ENCODE results near the gene HEPACAM2.

HEPACAM2 gene

GRCh38 chr7:93226310-93226709 lies at the start of gene HEPACAM2:
Gene HEPACAM2 (minus strand): TSS chr7:93226469.
- Histone ChIP-seq H3K36me3 (ENCODE audit: low read length) (no peaks in the 10 kb centered on the region), H4K20me1 (ENCODE audit: low read depth, low read length) (no peaks in the 10 kb centered on the region; the same call in 1 of the 2 replicates), H2AFZ (ENCODE audit: low read depth, low read length, severe bottlenecking) (no peak within 1 kb of the TSS), H3K9ac (ENCODE audit: low read length) (no peak within 1 kb of the TSS), H3F3A (ENCODE audit: insufficient read depth) (no peaks in the 10 kb centered on the region), H3K4me3 (ENCODE audit: insufficient read depth, low read length, poor library complexity, severe bottlenecking) (no peak within 1 kb of the TSS), H3K27me3 (ENCODE audit: low read length) (no peaks in the 10 kb centered on the region), H3K9me2 (replicated peaks; ENCODE audit: insufficient read depth, low read length) (no peaks in the 10 kb centered on the region; the same call in 1 of the 2 replicates), H3K79me2 (ENCODE audit: insufficient read depth, low read length) (no peaks in the 10 kb centered on the region), H3K27ac (ENCODE audit: low read depth, low read length) (no peak within 1 kb of the TSS), H3K4me2 (ENCODE audit: low read depth, low read length, poor library complexity, severe bottlenecking) (no peak within 1 kb of the TSS), H3K9me3 (ENCODE audit: insufficient read depth, low read length) (no peaks in the 10 kb centered on the region)
- no peak for TF ChIP-seq EZH2phosphoT487 (conservative IDR thresholded peaks at IDR 0.05; ENCODE audit: low read length)
- TF ChIP-seq, protein P1, sequence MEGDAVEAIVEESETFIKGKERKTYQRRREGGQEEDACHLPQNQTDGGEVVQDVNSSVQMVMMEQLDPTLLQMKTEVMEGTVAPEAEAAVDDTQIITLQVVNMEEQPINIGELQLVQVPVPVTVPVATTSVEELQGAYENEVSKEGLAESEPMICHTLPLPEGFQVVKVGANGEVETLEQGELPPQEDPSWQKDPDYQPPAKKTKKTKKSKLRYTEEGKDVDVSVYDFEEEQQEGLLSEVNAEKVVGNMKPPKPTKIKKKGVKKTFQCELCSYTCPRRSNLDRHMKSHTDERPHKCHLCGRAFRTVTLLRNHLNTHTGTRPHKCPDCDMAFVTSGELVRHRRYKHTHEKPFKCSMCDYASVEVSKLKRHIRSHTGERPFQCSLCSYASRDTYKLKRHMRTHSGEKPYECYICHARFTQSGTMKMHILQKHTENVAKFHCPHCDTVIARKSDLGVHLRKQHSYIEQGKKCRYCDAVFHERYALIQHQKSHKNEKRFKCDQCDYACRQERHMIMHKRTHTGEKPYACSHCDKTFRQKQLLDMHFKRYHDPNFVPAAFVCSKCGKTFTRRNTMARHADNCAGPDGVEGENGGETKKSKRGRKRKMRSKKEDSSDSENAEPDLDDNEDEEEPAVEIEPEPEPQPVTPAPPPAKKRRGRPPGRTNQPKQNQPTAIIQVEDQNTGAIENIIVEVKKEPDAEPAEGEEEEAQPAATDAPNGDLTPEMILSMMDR (IDR thresholded peaks at IDR 0.05; ENCODE audit: insufficient read depth, low read length, poor library complexity, severe bottlenecking): no peak

DNA sequence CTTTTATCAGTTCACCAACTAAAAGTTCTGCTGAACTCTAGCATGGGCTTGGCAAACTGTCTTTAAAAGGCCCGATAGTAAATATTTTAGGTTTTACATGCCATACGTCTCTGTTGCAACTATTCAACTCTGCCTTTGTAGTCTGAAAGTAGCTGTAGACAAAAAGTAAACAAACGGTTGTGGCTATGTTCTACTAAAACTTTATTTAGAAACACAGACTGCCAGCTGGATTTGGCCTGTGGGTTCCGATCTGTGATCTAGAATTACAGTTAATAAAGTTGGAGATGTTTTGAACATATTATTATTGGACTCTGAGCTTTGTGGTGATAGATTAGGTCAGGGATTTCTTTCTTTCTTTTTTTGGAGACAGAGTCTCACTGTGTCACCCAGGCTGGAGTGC lies 39.0 kb upstream of the HEPACAM2 start:
- Histone ChIP-seq H3K79me2 (ENCODE audit: insufficient read depth, low read length) (no peaks in the 10 kb centered on the region), H3K9ac (ENCODE audit: low read length) (no peak overlapping the region), H3K36me3 (ENCODE audit: low read length) (peaks cover 11% of the 10 kb centered on the region; the same call in 1 of the 2 replicates), H3K4me2 (ENCODE audit: low read depth, low read length, poor library complexity, severe bottlenecking) (no peak overlapping the region), H3K9me3 (ENCODE audit: insufficient read depth, low read length) (no peaks in the 10 kb centered on the region), H2AFZ (ENCODE audit: low read depth, low read length, severe bottlenecking) (no peak overlapping the region), H3K4me3 (ENCODE audit: insufficient read depth, low read length, poor library complexity, severe bottlenecking) (no peak overlapping the region), H4K20me1 (ENCODE audit: low read depth, low read length) (no peaks in the 10 kb centered on the region), H3K27me3 (ENCODE audit: low read length) (no peaks in the 10 kb centered on the region), H3K27ac (ENCODE audit: low read depth, low read length) (no peak overlapping the region), H3F3A (ENCODE audit: insufficient read depth) (no peaks in the 10 kb centered on the region), H3K9me2 (replicated peaks; ENCODE audit: insufficient read depth, low read length) (no peaks in the 10 kb centered on the region)
- TF ChIP-seq EZH2phosphoT487 (conservative IDR thresholded peaks at IDR 0.05; ENCODE audit: low read length): no peak
- TF ChIP-seq, protein P1 (IDR thresholded peaks at IDR 0.05; ENCODE audit: insufficient read depth, low read length, poor library complexity, severe bottlenecking): no peak

GRCh38 chr7:93262535-93262934 lies 36.3 kb upstream of the HEPACAM2 start:
- peaks cover 17% of the 10 kb centered on the region; the same call in 1 of the 2 replicates for H3K36me3 ChIP-seq (ENCODE audit: low read length)
- H3K9me3 ChIP-seq (ENCODE audit: insufficient read depth, low read length): no peaks in the 10 kb centered on the region
- H3K27ac ChIP-seq (ENCODE audit: low read depth, low read length): no peak overlapping the region
- no peak overlapping the region for H3K4me2 ChIP-seq (ENCODE audit: low read depth, low read length, poor library complexity, severe bottlenecking)
- no peak overlapping the region for H3K9ac ChIP-seq (ENCODE audit: low read length)
- no peak overlapping the region for H2AFZ ChIP-seq (ENCODE audit: low read depth, low read length, severe bottlenecking)
- no peaks in the 10 kb centered on the region for H3K9me2 ChIP-seq (replicated peaks; ENCODE audit: insufficient read depth, low read length)
- TF ChIP-seq EZH2phosphoT487 (conservative IDR thresholded peaks at IDR 0.05; ENCODE audit: low read length): no peak
- TF ChIP-seq, protein P1 (IDR thresholded peaks at IDR 0.05; ENCODE audit: insufficient read depth, low read length, poor library complexity, severe bottlenecking): no peak
- 0 out of 2 replicates have a peak, but pooled peaks cover 3% of the 10 kb centered on the region for H3F3A ChIP-seq (ENCODE audit: insufficient read depth)
- no peaks in the 10 kb centered on the region for H3K79me2 ChIP-seq (ENCODE audit: insufficient read depth, low read length)
- H3K27me3 ChIP-seq (ENCODE audit: low read length): no peaks in the 10 kb centered on the region
- no peak overlapping the region for H3K4me3 ChIP-seq (ENCODE audit: insufficient read depth, low read length, poor library complexity, severe bottlenecking)
- no peaks in the 10 kb centered on the region for H4K20me1 ChIP-seq (ENCODE audit: low read depth, low read length)
